ENCODE results near the gene CRY1.
"Not testable (repeated sequence)": the region's sequence is repeated elsewhere in the genome, so short reads cannot be mapped to it uniquely, and the experiment has no call there.

The CRY1 gene

GRCh38 chr12:107108995-107109508, 15.7 kb upstream of the CRY1 start:
- TF ChIP-seq, protein P1, sequence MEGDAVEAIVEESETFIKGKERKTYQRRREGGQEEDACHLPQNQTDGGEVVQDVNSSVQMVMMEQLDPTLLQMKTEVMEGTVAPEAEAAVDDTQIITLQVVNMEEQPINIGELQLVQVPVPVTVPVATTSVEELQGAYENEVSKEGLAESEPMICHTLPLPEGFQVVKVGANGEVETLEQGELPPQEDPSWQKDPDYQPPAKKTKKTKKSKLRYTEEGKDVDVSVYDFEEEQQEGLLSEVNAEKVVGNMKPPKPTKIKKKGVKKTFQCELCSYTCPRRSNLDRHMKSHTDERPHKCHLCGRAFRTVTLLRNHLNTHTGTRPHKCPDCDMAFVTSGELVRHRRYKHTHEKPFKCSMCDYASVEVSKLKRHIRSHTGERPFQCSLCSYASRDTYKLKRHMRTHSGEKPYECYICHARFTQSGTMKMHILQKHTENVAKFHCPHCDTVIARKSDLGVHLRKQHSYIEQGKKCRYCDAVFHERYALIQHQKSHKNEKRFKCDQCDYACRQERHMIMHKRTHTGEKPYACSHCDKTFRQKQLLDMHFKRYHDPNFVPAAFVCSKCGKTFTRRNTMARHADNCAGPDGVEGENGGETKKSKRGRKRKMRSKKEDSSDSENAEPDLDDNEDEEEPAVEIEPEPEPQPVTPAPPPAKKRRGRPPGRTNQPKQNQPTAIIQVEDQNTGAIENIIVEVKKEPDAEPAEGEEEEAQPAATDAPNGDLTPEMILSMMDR (conservative IDR thresholded peaks at IDR 0.05; ENCODE audit: low read depth, low read length): no peak
- DNase-seq (ENCODE audit: low read depth): no peak

GRCh38 chr12:107108366-107108765, 15.0 kb upstream of the CRY1 start:
- not testable (repeated sequence) for H3K4me3 ChIP-seq (ENCODE audit: low read depth, low read length); DNase-seq (ENCODE audit: low read depth)

More at GRCh38 chr12:107108995-107109508, 15.7 kb upstream of the CRY1 start:
- no peak overlapping the region for H3K4me3 ChIP-seq (ENCODE audit: low read depth, low read length)

DNA sequence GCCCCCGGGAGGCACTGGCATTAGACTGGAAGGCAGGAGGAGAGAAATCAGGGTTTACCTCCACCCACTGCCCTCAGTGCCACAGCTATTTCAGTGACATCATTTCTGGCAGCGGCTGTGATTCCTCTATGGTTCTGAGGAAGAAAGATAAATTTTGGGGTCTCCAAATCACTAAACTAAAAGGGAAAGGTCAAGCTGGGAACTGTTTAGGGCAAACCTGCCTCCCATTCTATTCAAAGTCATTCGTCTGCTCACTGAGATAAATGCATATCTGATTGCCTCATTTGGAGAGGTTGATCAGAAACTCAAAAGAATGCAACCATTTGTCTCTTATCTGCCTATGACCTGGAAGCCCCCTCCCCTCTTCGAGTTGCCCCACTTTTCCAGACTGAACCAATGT, 14.0 kb upstream of the CRY1 start:
- H3K4me3 ChIP-seq (ENCODE audit: low read depth, low read length): no peak overlapping the region
- no peak for DNase-seq (ENCODE audit: low read depth)
- TF ChIP-seq, protein P1 (conservative IDR thresholded peaks at IDR 0.05; ENCODE audit: low read depth, low read length): no peak

- no peak overlapping the region for H3K4me3 ChIP-seq (ENCODE audit: low read depth, low read length)
- TF ChIP-seq, protein P1 (conservative IDR thresholded peaks at IDR 0.05; ENCODE audit: low read depth, low read length): no peak
- DNase-seq (ENCODE audit: low read depth): no peak
Measured at GRCh38 chr12:107106241-107107025, 13.1 kb upstream of the CRY1 start.

GRCh38 chr12:107105410-107105703, 12.0 kb upstream of the CRY1 start:
- TF ChIP-seq, protein P1 (conservative IDR thresholded peaks at IDR 0.05; ENCODE audit: low read depth, low read length): no peak
- H3K4me3 ChIP-seq (ENCODE audit: low read depth, low read length): no peak overlapping the region
- no peak for DNase-seq (ENCODE audit: low read depth)

DNA sequence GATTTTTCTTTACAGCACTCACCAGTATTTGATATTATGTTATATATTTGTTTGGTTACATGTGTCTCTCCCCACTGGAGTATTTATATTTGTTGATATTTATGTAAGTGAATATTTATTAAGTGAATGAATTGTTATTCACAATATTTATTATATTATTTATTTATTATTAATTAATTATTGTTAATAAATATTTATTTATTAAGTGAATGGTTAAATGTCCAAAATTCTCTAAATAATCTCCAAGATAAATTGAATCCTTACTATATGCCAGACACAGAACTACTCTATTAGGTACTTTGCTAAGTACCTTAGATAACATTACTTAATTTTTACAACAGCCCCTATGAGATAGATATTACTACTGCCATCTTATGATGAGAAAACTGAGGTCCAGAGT, 10.2 kb upstream of the CRY1 start:
- DNase-seq (ENCODE audit: low read depth): no peak
- TF ChIP-seq, protein P1 (conservative IDR thresholded peaks at IDR 0.05; ENCODE audit: low read depth, low read length): no peak
- no peak overlapping the region for H3K4me3 ChIP-seq (ENCODE audit: low read depth, low read length)

DNA sequence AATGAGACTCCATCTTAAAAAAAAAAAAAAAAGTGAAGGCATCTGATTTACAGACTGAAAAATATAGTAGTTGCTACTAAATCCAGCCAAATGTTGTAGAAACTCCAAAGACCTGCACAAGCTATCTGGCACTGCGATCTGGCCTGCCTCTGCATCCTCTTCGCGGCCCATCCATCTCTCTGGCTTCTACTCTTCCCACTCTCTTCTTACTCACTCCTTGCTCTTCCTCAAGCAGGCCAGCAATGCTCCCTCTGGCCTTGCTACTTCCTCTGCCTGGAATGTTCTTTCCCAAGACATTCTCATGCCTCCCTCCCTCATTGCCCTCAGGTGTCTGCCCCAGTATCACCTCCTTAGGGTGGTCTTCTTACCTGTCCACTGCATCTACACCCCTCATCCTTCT, 9.7 kb upstream of the CRY1 start:
- TF ChIP-seq, protein P1 (conservative IDR thresholded peaks at IDR 0.05; ENCODE audit: low read depth, low read length): no peak
- H3K4me3 ChIP-seq (ENCODE audit: low read depth, low read length): no peak overlapping the region
- DNase-seq (ENCODE audit: low read depth): no peak
